IMR-90 (cell line): Measurements from ENCODE around the gene WNT11. TPM values are rescaled to one million over a fixed set of nuclear protein-coding genes. Genes with fewer than 3 reads are reported as not detected.

Experiments used
- ATAC-seq: fragments of 200-7000 bp; cut with Tn5 transposase; 2 replicates; pipeline ENCODE4 v1.9.1; 2020; ENCODE audit warnings: low read depth, mild to moderate bottlenecking, moderate library complexity
- BruUV-seq: library from RNA; stranded (reverse); fragments of 400-500 nt; replicated peaks from 2 replicates; lab custom pipeline; 2021; lab: Mats Ljungman, UMichigan
- CTCF ChIA-PET: fragments of 300-600 bp; formaldehyde crosslinking; extraction: SDS; loops from one replicate; lab custom pipeline; 2021; ENCODE audit warnings: antibody characterized with exemption; lab: Yijun Ruan, JAX
- POLR2A ChIA-PET: fragments of 300-600 bp; sonication (Branson Sonifier 250); formaldehyde crosslinking; loops from one replicate; lab custom pipeline; 2022; ENCODE audit warnings: antibody characterized with exemption; ENCODE audit not compliant: unreplicated experiment; lab: Charles Lee
- DNase-seq: peaks from one replicate; pipeline ENCODE4 v3.0.0; 2013
- H2AFZ ChIP-seq: replicated peaks from 2 replicates; pipeline ENCODE3; 2013; ENCODE audit warnings: low read length, mild to moderate bottlenecking; ENCODE audit not compliant: poor library complexity
- H2AK5ac ChIP-seq: 2 replicates; pipeline ENCODE4 v1.6.1; 2013; ENCODE audit warnings: low read depth, low read length, inconsistent platforms
- H2AK9ac ChIP-seq: replicated peaks from 2 replicates; pipeline ENCODE3; 2013; ENCODE audit warnings: mild to moderate bottlenecking, low read depth, low read length, moderate library complexity; ENCODE audit not compliant: poor library complexity
- H2BK120ac ChIP-seq: 2 replicates; pipeline ENCODE4 v1.6.1; 2013; ENCODE audit warnings: low read depth, low read length, inconsistent platforms
- H2BK15ac ChIP-seq: 3 replicates; pipeline ENCODE4 v1.6.1; 2013; ENCODE audit warnings: low read depth, low read length, inconsistent platforms
- H2BK20ac ChIP-seq: 2 replicates; pipeline ENCODE4 v1.6.1; 2013; ENCODE audit warnings: low read depth, mild to moderate bottlenecking, inconsistent platforms, low read length, moderate library complexity
- H2BK5ac ChIP-seq: 2 replicates; pipeline ENCODE4 v1.6.1; 2013; ENCODE audit warnings: mild to moderate bottlenecking, low read depth, low read length, inconsistent platforms; ENCODE audit not compliant: poor library complexity, severe bottlenecking
- H3K14ac ChIP-seq: replicated peaks from 2 replicates; pipeline ENCODE4 v1.6.1; 2013; ENCODE audit warnings: low read depth, low read length, inconsistent platforms
- H3K18ac ChIP-seq: 2 replicates; pipeline ENCODE4 v1.6.1; 2013; ENCODE audit warnings: low read depth, low read length, control low read depth
- H3K23ac ChIP-seq: 2 replicates; pipeline ENCODE4 v1.6.1; 2013; ENCODE audit warnings: low read depth, low read length, inconsistent platforms
- H3K27ac ChIP-seq: 2 replicates; pipeline ENCODE4 v1.5.1; 2013; ENCODE audit warnings: mild to moderate bottlenecking, control low read depth, low read length; ENCODE audit not compliant: insufficient read depth
- H3K27me3 ChIP-seq: 2 replicates; pipeline ENCODE4 v1.6.1; 2013; ENCODE audit warnings: low read length; ENCODE audit not compliant: control insufficient read depth, insufficient read depth
- H3K36me3 ChIP-seq: 2 replicates; pipeline ENCODE4 v1.6.1; 2013; ENCODE audit warnings: low read length, mixed read lengths; ENCODE audit not compliant: control insufficient read depth, insufficient read depth
- H3K4ac ChIP-seq: 2 replicates; pipeline ENCODE4 v1.6.1; 2013; ENCODE audit warnings: low read depth, low read length, inconsistent platforms
- H3K4me1 ChIP-seq: 2 replicates; pipeline ENCODE4 v1.6.1; 2013; ENCODE audit warnings: low read length, mixed read lengths; ENCODE audit not compliant: control insufficient read depth, insufficient read depth
- H3K4me2 ChIP-seq: 2 replicates; pipeline ENCODE4 v1.6.1; 2013; ENCODE audit warnings: low read depth, mild to moderate bottlenecking, control low read depth, low read length, moderate library complexity
- H3K4me3 ChIP-seq: 2 replicates; pipeline ENCODE4 v1.5.1; 2013; ENCODE audit warnings: low read depth, mild to moderate bottlenecking, control low read depth, low read length, moderate library complexity; ENCODE audit not compliant: insufficient read depth
- H3K56ac ChIP-seq: 2 replicates; pipeline ENCODE4 v1.6.1; 2013; ENCODE audit warnings: low read length, inconsistent platforms; ENCODE audit not compliant: insufficient read depth; ENCODE audit errors: extremely low read depth
- H3K79me1 ChIP-seq, 2 experiments: 2 replicates each; pipeline ENCODE4 v1.6.1; 2013; ENCODE audit warnings: low read length in 2 of 2, inconsistent platforms in 1 of 2, low read depth in 1 of 2
- H3K9ac ChIP-seq: 2 replicates; pipeline ENCODE4 v1.6.1; 2013; ENCODE audit warnings: low read depth, low read length, control low read depth
- H3K9me1 ChIP-seq: 2 replicates; pipeline ENCODE4 v1.6.1; 2013; ENCODE audit warnings: low read length, inconsistent platforms; ENCODE audit not compliant: insufficient read depth
- H3K9me3 ChIP-seq: 2 replicates; pipeline ENCODE4 v1.6.1; 2013; ENCODE audit warnings: low read length; ENCODE audit not compliant: control insufficient read depth, insufficient read depth
- H4K20me1 ChIP-seq: 2 replicates; pipeline ENCODE4 v1.6.1; 2013; ENCODE audit warnings: low read length, inconsistent platforms; ENCODE audit not compliant: insufficient read depth
- H4K5ac ChIP-seq: 2 replicates; pipeline ENCODE4 v1.6.1; 2013; ENCODE audit warnings: mild to moderate bottlenecking, low read depth, low read length, control low read depth
- H4K8ac ChIP-seq, 2 experiments: 2 replicates each; pipeline ENCODE4 v1.6.1; 2013; ENCODE audit warnings: low read depth in 2 of 2, low read length in 2 of 2, control low read depth in 1 of 2, inconsistent platforms in 1 of 2
- H4K91ac ChIP-seq: 2 replicates; pipeline ENCODE4 v1.6.1; 2013; ENCODE audit warnings: low read depth, low read length, inconsistent platforms; ENCODE audit not compliant: insufficient read depth
- CTCF ChIP-seq: conservative IDR thresholded peaks from 2 replicates; pipeline ENCODE4 v1.5.1; 2012; ENCODE audit warnings: mild to moderate bottlenecking, low read depth, low read length, improper control_type of control experiment
- POLR2A ChIP-seq: IDR thresholded peaks from 2 replicates; pipeline ENCODE4 v1.6.1; 2012; ENCODE audit warnings: mild to moderate bottlenecking, low read depth, low read length
- SMC3 ChIP-seq: fragments of 150-350 bp; IDR thresholded peaks from 2 replicates; pipeline ENCODE4 v1.6.1; 2016; ENCODE audit warnings: low read depth, mild to moderate bottlenecking, antibody characterized with exemption, low read length, moderate library complexity
- WGBS, 2 experiments: methylation state at CpG; one replicate each; pipeline versions ENCODE4 v1.1.5 to v1.1.7; 2013; ENCODE audit warnings: missing lambda C conversion rate in 2 of 2; ENCODE audit not compliant: insufficient read length in 1 of 2; ENCODE audit errors: extremely low coverage in 2 of 2; 5-methylcytosine and 5-hydroxymethylcytosine counted together
- dilution Hi-C: fragments of 300-500 bp; cut with HindIII; formaldehyde crosslinking; loops from one replicate; pipeline ENCODE4 v1.14.3; 2018; ENCODE audit warnings: low sequenced_read_pairs; ENCODE audit not compliant: unreplicated experiment
- in situ Hi-C: fragments of 300-500 bp; cut with MboI; formaldehyde crosslinking; loops from 3 replicates; pipeline ENCODE4 v1.14.3; 2019; ENCODE audit warnings: low sequenced_read_pairs, inconsistent platforms, mixed read lengths
- intact Hi-C: fragments of 100-400 bp; cut with micrococcal nuclease; formaldehyde crosslinking; loops from 2 replicates; pipeline ENCODE4 v1.10.0; 2022
- polyA plus RNA-seq, 3 experiments: library from polyadenylated mRNA; depleted of rRNA; stranded (reverse); fragments of >200 nt; gene quantifications; 2 replicates each; pipeline ENCODE4 v1.2.3, GENCODE V29; 2012; ENCODE audit warnings: low replicate concordance in 1 of 3
- total RNA-seq: library from RNA; depleted of rRNA; stranded (reverse); fragments of >200 nt; gene quantifications from 2 replicates; pipeline ENCODE4 v1.2.3, GENCODE V29; 2012

The WNT11 gene
- total and polyA plus RNA-seq, 2 of the 4 experiments (the other 2 are of a cell fraction) = 0.10 TPM; not detected in 1

DNA sequence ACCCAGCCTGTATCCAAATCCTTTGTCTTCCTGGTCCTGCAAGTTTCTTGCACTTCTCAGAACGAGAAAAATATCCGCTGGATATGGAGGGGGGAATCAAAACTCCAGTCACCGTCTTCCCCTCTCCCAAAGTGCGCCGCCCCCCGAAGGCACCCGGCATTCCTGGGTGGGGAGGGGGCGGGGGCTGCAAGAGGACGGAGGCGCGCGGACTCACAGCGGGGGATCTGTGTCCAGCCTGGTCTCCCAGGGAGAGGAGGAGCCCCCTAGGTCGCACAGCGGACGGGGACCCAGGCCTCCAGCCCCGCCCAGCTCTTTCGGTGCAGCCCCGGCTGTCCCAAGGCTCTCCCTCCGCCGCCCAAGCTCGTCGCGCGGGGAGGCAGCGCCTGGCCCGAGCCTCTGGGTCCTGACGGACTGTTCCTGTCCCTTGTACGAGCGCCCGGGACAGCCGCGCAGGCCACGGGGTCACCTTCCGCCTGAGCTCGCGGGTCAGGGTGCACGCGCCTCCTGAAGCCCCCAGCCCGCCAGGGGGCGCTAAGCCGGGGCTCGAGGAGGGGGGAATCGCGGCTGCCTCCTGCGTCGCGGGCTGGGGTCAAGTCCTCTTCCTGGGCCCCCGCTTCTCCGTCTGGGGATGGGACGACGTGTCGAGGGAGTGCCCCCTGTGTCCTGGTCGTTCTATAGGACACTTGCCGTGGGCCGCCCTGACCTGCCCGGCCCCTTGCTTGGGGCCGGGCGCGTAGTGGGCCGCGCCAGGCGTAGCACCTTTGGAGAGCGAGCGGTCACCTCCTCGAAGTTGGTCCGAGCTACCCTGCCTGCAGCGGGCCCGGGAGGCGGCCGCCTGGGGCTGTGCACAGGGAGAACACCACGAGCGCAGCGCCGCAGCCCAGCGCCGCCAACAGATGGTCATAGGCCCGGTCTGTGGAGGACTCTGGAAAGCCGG is 2.4 kb upstream of the WNT11 start:
- H3K27ac ChIP-seq = no peak overlapping the region
- POLR2A ChIA-PET = no interaction called here
- dilution Hi-C loops (no loop called here), in situ Hi-C loops (no loop called here), intact Hi-C loops (loop anchor here (5.0 to 10.0 kb wide), 2 partner anchors 234 to 476 kb away; no protein-coding TSS in a partner anchor)
- H3K79me1 ChIP-seq = no peaks in the 10 kb centered on the region
- peak overlapping the region; percentile 36 for H3K4me3 ChIP-seq
- H3K18ac ChIP-seq = no peak overlapping the region
- CTCF ChIA-PET = interaction anchor here (0.6 to 2.2 kb wide), 12 partner anchors 8 to 369 kb away, joined by 3 to 14 read pairs (median 4); no protein-coding TSS in a partner anchor
- no peak overlapping the region for H3K9ac ChIP-seq
- WGBS, 2 experiments = 2% methylated on average over 39 of the region's 79 CpGs; no CpG with 5 or more reads in 1 of the 2 experiments
- H2BK120ac ChIP-seq = no peak overlapping the region
- H4K5ac ChIP-seq = no peak overlapping the region
- no peaks in the 10 kb centered on the region for H3K9me3 ChIP-seq
- peak; percentile 48 for TF ChIP-seq SMC3
- peak; percentile 58 for TF ChIP-seq CTCF
- TF ChIP-seq POLR2A = no peak
- no peaks in the 10 kb centered on the region for H3K9me1 ChIP-seq
- peak; percentile 16 for ATAC-seq
- H2AK9ac ChIP-seq = no peak overlapping the region
- no peak overlapping the region for H3K14ac ChIP-seq
- H3K4me1 ChIP-seq = peaks cover 3% of the 10 kb centered on the region
- H2AFZ ChIP-seq = peak overlapping the region; percentile 86
- peak; percentile 12 for DNase-seq
- H2BK20ac ChIP-seq = no peak overlapping the region
- no peak overlapping the region for H2BK5ac ChIP-seq
- BruUV-seq = no TSS peak
- no peaks in the 10 kb centered on the region for H3K36me3 ChIP-seq
- no peak overlapping the region for H2AK5ac ChIP-seq
- peaks cover 15% of the 10 kb centered on the region; the same call in 1 of the 2 replicates for H4K20me1 ChIP-seq
- peak overlapping the region; percentile 88; the same call in 1 of the 2 replicates for H3K4me2 ChIP-seq
- H3K4ac ChIP-seq = no peak overlapping the region
- H3K23ac ChIP-seq = no peak overlapping the region
- H2BK15ac ChIP-seq = no peak overlapping the region
- H3K56ac ChIP-seq = no peak overlapping the region
- no peak overlapping the region for H4K91ac ChIP-seq
- H4K8ac ChIP-seq = no peak overlapping the region
- H3K27me3 ChIP-seq = peaks cover 86% of the 10 kb centered on the region
